Measurements from ENCODE around the gene MIPOL1. TPM values are rescaled to one million over a fixed set of nuclear protein-coding genes. Genes with fewer than 3 reads are reported as not detected.
A peak's percentile ranks its signal among the peaks of the same experiment; 100 is the strongest.

MIPOL1 gene
- total and polyA plus RNA-seq, 2 of the 13 experiments (the other 11 are each of a cell fraction or from before 2014, with no cell fraction given) = 8.6 to 34.2 TPM

GRCh38 chr14:37413504-37414003, 215.8 kb downstream of the MIPOL1 start (continued):
- TF ChIP-seq SALL2 (CRISPR knock-in tag; IDR thresholded peaks at IDR 0.05) (no peak), ZFAT (CRISPR knock-in tag; conservative IDR thresholded peaks at IDR 0.05) (no peak), EED (CRISPR knock-in tag; IDR thresholded peaks at IDR 0.05) (no peak), ZNF34 (CRISPR knock-in tag; IDR thresholded peaks at IDR 0.05; ENCODE audit: borderline replicate concordance) (no peak), PTBP1 (IDR thresholded peaks at IDR 0.05; ENCODE audit: low read depth, low read length, poor library complexity, severe bottlenecking) (no peak), ZNF580 (CRISPR knock-in tag; IDR thresholded peaks at IDR 0.05; ENCODE audit: borderline replicate concordance, low read depth) (no peak), ZKSCAN5 (CRISPR knock-in tag; IDR thresholded peaks at IDR 0.05) (no peak), SP5 (CRISPR knock-in tag; IDR thresholded peaks at IDR 0.05; ENCODE audit: borderline replicate concordance, low read depth) (no peak), ZNF891 (CRISPR knock-in tag; IDR thresholded peaks at IDR 0.05) (no peak), NAIF1 (CRISPR knock-in tag; IDR thresholded peaks at IDR 0.05; ENCODE audit: borderline replicate concordance) (no peak), FLYWCH1 (CRISPR knock-in tag; IDR thresholded peaks at IDR 0.05) (no peak), ZNF569 (CRISPR knock-in tag; IDR thresholded peaks at IDR 0.05; ENCODE audit: borderline replicate concordance) (no peak), RERE (CRISPR knock-in tag; IDR thresholded peaks at IDR 0.05; ENCODE audit: low read depth) (peak; percentile 78; the same call in 1 of the 2 replicates), HOXA5 (CRISPR knock-in tag; IDR thresholded peaks at IDR 0.05) (no peak), ZNF703 (CRISPR knock-in tag; IDR thresholded peaks at IDR 0.05; ENCODE audit: borderline replicate concordance) (no peak), ZNF780A (CRISPR knock-in tag; IDR thresholded peaks at IDR 0.05) (no peak; the same call in 1 of the 2 replicates), ZNF790 (CRISPR knock-in tag; IDR thresholded peaks at IDR 0.05; ENCODE audit: borderline replicate concordance) (no peak)
- TF ChIP-seq, protein P1, sequence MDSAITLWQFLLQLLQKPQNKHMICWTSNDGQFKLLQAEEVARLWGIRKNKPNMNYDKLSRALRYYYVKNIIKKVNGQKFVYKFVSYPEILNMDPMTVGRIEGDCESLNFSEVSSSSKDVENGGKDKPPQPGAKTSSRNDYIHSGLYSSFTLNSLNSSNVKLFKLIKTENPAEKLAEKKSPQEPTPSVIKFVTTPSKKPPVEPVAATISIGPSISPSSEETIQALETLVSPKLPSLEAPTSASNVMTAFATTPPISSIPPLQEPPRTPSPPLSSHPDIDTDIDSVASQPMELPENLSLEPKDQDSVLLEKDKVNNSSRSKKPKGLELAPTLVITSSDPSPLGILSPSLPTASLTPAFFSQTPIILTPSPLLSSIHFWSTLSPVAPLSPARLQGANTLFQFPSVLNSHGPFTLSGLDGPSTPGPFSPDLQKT (CRISPR knock-in tag; IDR thresholded peaks at IDR 0.05; ENCODE audit: borderline replicate concordance) = no peak
- TF ChIP-seq, protein P2, sequence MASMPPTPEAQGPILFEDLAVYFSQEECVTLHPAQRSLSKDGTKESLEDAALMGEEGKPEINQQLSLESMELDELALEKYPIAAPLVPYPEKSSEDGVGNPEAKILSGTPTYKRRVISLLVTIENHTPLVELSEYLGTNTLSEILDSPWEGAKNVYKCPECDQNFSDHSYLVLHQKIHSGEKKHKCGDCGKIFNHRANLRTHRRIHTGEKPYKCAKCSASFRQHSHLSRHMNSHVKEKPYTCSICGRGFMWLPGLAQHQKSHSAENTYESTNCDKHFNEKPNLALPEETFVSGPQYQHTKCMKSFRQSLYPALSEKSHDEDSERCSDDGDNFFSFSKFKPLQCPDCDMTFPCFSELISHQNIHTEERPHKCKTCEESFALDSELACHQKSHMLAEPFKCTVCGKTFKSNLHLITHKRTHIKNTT (CRISPR knock-in tag; IDR thresholded peaks at IDR 0.05) = no peak
- TF ChIP-seq, protein P3, sequence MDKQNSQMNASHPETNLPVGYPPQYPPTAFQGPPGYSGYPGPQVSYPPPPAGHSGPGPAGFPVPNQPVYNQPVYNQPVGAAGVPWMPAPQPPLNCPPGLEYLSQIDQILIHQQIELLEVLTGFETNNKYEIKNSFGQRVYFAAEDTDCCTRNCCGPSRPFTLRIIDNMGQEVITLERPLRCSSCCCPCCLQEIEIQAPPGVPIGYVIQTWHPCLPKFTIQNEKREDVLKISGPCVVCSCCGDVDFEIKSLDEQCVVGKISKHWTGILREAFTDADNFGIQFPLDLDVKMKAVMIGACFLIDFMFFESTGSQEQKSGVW (CRISPR knock-in tag; IDR thresholded peaks at IDR 0.05; ENCODE audit: borderline replicate concordance) = no peak
